ENCODE measurements around the gene ATP1A2.

Gene ATP1A2

DNA sequence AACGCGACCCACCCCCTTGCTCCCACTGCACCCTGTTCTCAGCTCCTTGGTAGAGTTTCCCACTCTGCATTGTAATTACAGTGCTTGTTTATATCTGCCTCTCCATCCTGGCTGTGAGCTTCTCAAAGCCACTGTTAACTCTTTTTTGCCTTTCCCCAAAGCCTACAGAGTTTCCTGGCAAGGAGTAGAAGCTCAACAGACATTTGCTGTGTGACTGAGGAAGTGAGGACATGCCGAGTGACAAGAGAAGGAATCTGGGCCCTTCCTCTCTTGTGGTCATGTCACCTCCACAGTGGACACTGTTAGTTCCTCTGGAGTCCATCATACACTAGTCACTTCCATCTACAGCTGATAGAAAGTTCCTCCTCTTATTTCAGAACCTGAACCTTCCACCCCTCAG lies 11.1 kb upstream of the ATP1A2 start (continued):
- TF ChIP-seq ZNF140 (tag by site-specific recombination; IDR thresholded peaks at IDR 0.05) (no peak), ZSCAN5A (tag by site-specific recombination; IDR thresholded peaks at IDR 0.05) (no peak), ZNF654 (tag by site-specific recombination; IDR thresholded peaks at IDR 0.05; ENCODE audit: low read depth) (no peak), MYNN (tag by site-specific recombination; IDR thresholded peaks at IDR 0.05; ENCODE audit: borderline replicate concordance) (no peak)
- TF ChIP-seq, protein P1, sequence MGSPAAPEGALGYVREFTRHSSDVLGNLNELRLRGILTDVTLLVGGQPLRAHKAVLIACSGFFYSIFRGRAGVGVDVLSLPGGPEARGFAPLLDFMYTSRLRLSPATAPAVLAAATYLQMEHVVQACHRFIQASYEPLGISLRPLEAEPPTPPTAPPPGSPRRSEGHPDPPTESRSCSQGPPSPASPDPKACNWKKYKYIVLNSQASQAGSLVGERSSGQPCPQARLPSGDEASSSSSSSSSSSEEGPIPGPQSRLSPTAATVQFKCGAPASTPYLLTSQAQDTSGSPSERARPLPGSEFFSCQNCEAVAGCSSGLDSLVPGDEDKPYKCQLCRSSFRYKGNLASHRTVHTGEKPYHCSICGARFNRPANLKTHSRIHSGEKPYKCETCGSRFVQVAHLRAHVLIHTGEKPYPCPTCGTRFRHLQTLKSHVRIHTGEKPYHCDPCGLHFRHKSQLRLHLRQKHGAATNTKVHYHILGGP (tag by site-specific recombination; IDR thresholded peaks at IDR 0.05) = no peak

DNA sequence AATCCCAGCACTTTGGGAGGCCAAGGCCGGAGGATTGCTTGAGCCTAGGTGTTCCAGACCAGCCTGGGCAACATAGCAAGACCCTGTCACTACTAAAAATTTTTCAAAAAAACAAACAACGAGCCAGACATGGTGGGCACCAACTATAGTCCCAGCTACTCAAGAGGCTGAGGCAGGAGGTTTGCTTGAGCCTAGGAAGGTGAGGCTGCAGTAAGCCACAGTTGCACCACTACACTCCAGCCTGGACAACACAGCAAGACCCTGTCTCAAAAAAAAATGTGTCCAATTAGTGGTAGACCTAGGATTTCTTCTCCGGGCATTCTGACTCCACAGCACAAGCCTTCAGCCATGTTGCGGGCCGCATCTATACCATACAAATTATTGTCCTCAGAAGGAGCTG lies 10.4 kb upstream of the ATP1A2 start:
- H3K9me3 ChIP-seq (ENCODE audit: control insufficient read depth, insufficient read depth, low read depth, low read length) = no peaks in the 10 kb centered on the region
- no peak overlapping the region for H3K27ac ChIP-seq (ENCODE audit: extremely low read depth, low read depth, low read length)
- no peaks in the 10 kb centered on the region for H3K36me3 ChIP-seq (ENCODE audit: control insufficient read depth in 2 of 2, insufficient read depth in 1 of 2, low read length in 2 of 2)
- CTCF ChIA-PET = interaction anchor here (0.6 to 7.2 kb wide), 12 partner anchors 20 to 272 kb away, joined by 3 to 144 read pairs (median 6); partner anchors contain the start of gene CASQ1
- POLR2A ChIA-PET = interaction anchor here (0.5 to 0.6 kb wide), 2 partner anchors 12 to 40 kb away, joined by 3 to 4 read pairs; no protein-coding TSS in a partner anchor
- peak; percentile 96 for TF ChIP-seq ZNF121 (tag by site-specific recombination; IDR thresholded peaks at IDR 0.05)
- no peak for TF ChIP-seq ZNF214 (tag by site-specific recombination; IDR thresholded peaks at IDR 0.05; ENCODE audit: borderline replicate concordance)
- H3K4me3 ChIP-seq (ENCODE audit: low read depth, low read length) = no peak overlapping the region
- H3K4me1 ChIP-seq (ENCODE audit: control insufficient read depth, insufficient read depth, low read length) = no peaks in the 10 kb centered on the region; the same call in 1 of the 2 replicates

GRCh38 chr1:160107512-160107911 lies 8.0 kb upstream of the ATP1A2 start:
- ChIA-PET CTCF (interaction anchor here (0.7 to 3.1 kb wide), 5 partner anchors 28 to 184 kb away, joined by 4 to 15 read pairs (median 5); no protein-coding TSS in a partner anchor), POLR2A (no interaction called here)
- H3K36me3 ChIP-seq (ENCODE audit: control insufficient read depth in 2 of 2, insufficient read depth in 1 of 2, low read length in 2 of 2) = no peaks in the 10 kb centered on the region
- TF ChIP-seq ZNF664 (tag by site-specific recombination; IDR thresholded peaks at IDR 0.05) = 0 out of 2 replicates have a peak, but pooled peaks have one; percentile 9
- no peak for TF ChIP-seq EGR2 (tag by site-specific recombination; IDR thresholded peaks at IDR 0.05; ENCODE audit: low read depth)
- H3K4me1 ChIP-seq (ENCODE audit: control insufficient read depth, insufficient read depth, low read length) = no peaks in the 10 kb centered on the region
- H3K9me3 ChIP-seq (ENCODE audit: control insufficient read depth, insufficient read depth, low read depth, low read length) = no peaks in the 10 kb centered on the region
- H3K4me3 ChIP-seq (ENCODE audit: low read depth, low read length) = no peak overlapping the region
- H3K27ac ChIP-seq (ENCODE audit: extremely low read depth, low read depth, low read length) = no peak overlapping the region

GRCh38 chr1:160108888-160109662 lies 6.5 kb upstream of the ATP1A2 start:
- H3K9me3 ChIP-seq (ENCODE audit: control insufficient read depth, insufficient read depth, low read depth, low read length) = no peaks in the 10 kb centered on the region
- no peak overlapping the region for H3K4me3 ChIP-seq (ENCODE audit: low read depth, low read length)
- no peak overlapping the region for H3K27ac ChIP-seq (ENCODE audit: extremely low read depth, low read depth, low read length)
- no peaks in the 10 kb centered on the region for H3K36me3 ChIP-seq (ENCODE audit: control insufficient read depth in 2 of 2, insufficient read depth in 1 of 2, low read length in 2 of 2)
- POLR2A ChIA-PET = interaction anchor here (1.0 kb wide), 1 partner anchor 11 kb away, joined by 3 read pairs; the partner anchor contains the start of gene IGSF8
- H3K4me1 ChIP-seq (ENCODE audit: control insufficient read depth, insufficient read depth, low read length) = no peaks in the 10 kb centered on the region
- CTCF ChIA-PET = interaction anchor here (0.6 to 3.1 kb wide), 20 partner anchors 13 to 510 kb away, joined by 3 to 15 read pairs (median 4); partner anchors contain the start of gene KCNJ9
- TF ChIP-seq ZBTB1 (tag by site-specific recombination; IDR thresholded peaks at IDR 0.05) = no peak
- no peak for TF ChIP-seq TRIM28 (IDR thresholded peaks at IDR 0.05; ENCODE audit: borderline replicate concordance, low read length)
- TF ChIP-seq, protein P2, sequence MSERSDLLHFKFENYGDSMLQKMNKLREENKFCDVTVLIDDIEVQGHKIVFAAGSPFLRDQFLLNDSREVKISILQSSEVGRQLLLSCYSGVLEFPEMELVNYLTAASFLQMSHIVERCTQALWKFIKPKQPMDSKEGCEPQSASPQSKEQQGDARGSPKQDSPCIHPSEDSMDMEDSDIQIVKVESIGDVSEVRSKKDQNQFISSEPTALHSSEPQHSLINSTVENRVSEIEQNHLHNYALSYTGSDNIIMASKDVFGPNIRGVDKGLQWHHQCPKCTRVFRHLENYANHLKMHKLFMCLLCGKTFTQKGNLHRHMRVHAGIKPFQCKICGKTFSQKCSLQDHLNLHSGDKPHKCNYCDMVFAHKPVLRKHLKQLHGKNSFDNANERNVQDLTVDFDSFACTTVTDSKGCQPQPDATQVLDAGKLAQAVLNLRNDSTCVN (tag by site-specific recombination; optimal IDR thresholded peaks at IDR 0.05) = no peak
- TF ChIP-seq SCRT2 (tag by site-specific recombination; IDR thresholded peaks at IDR 0.05) = peak; percentile 94
- TF ChIP-seq ZIC2 (tag by site-specific recombination; IDR thresholded peaks at IDR 0.05) = peak; percentile 62
- TF ChIP-seq ZNF664 (tag by site-specific recombination; IDR thresholded peaks at IDR 0.05) = peak; percentile 96
- TF ChIP-seq ZBTB17 (tag by site-specific recombination; IDR thresholded peaks at IDR 0.05) = no peak
- TF ChIP-seq SP7 (tag by site-specific recombination; IDR thresholded peaks at IDR 0.05) = no peak
- peak; percentile 53; the same call in 1 of the 2 replicates for TF ChIP-seq ZNF580 (tag by site-specific recombination; IDR thresholded peaks at IDR 0.05)
- no peak for TF ChIP-seq SALL2 (tag by site-specific recombination; IDR thresholded peaks at IDR 0.05; ENCODE audit: borderline replicate concordance)

Measured in HEK293 (cell line).